Stimulated activated CD8-positive, alpha-beta memory T cell treated with anti-CD3 and anti-CD28 coated beads, Interleukin-4, amount 100 ng/mL, for 1 hour (primary cell): ENCODE data around the gene LEAP2.
A peak's percentile ranks its signal among the peaks of the same experiment; 100 is the strongest.
"Not testable (repeated sequence)": the region's sequence is repeated elsewhere in the genome, so short reads cannot be mapped to it uniquely, and the experiment has no call there.

Experiments
- DNase-seq, 2 donors: peaks; one replicate each; pipeline ENCODE4 v3.0.0-alpha.2; 2020; ENCODE audit warnings: low read depth in 2 of 2, low spot score in 1 of 2

Gene LEAP2

DNA sequence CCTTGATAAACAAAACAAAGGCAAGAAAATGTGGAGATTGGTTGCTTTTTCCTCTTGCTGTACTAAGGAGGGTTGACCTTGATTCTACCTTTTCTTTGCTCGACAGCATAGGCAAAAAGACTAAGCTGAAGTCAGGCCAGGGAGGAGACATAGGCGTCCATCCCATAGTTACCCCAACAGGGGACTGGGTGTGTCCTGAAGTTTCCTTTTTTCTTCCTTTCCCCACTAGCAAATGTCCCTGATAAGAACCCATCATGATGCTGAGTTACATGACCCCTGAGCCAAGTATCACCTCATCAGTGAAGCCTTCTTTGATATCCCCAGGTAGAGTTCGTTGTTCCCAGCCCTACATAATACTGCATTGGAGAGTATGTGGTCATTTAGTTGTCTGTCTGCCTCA, 33.2 kb upstream of the LEAP2 start:
- no peak for DNase-seq

GRCh38 chr5:132840896-132841295, 32.6 kb upstream of the LEAP2 start:
- DNase-seq, result no peak

GRCh38 chr5:132841305-132841704, 32.2 kb upstream of the LEAP2 start:
- no peak for DNase-seq

DNA sequence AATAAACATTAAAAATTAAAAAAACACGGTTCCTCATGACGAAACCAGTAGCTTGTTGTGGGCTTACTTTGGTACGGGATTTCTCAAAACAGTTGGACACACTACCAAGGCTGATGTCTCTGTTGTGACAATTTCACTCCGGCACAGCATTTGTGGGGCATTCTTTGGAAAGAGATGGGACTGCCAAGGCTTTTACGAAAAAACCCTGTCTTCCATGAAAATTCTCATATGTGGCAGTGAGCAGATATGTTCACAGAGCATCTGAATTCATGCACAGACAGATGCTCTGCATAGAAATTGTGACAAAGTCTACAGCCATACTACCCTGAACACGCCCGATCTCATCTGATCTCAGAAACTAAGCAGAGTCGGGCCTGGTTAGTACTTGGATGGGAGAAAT, 25.2 kb upstream of the LEAP2 start:
- no peak for DNase-seq

- no peak for DNase-seq
Measured at GRCh38 chr5:132849347-132849746, 24.1 kb upstream of the LEAP2 start.

GRCh38 chr5:132850066-132850465, 23.4 kb upstream of the LEAP2 start:
- no peak for DNase-seq

GRCh38 chr5:132853323-132853722, 20.1 kb upstream of the LEAP2 start:
- DNase-seq, result no peak

GRCh38 chr5:132853790-132854189, 19.7 kb upstream of the LEAP2 start:
- DNase-seq, result no peak

DNA sequence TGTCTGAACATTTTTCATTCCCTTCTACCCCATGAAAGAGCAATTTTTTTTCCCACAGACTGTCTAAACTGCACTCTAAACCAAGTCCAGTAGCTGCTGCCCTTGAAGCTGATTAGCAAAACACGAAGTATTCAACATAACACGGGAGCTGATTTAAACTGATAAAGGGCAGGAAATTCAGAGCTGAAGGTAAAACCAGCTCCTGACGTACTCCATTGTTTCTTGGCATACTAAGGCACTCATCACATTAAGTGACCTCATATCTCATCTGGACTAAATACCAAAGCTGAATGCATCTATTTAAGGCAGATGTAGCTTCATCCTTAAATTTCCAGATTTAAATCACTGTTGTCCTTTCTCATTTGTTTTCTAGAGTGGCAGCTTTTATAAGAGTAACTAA, 19.2 kb upstream of the LEAP2 start:
- no peak for DNase-seq

DNA sequence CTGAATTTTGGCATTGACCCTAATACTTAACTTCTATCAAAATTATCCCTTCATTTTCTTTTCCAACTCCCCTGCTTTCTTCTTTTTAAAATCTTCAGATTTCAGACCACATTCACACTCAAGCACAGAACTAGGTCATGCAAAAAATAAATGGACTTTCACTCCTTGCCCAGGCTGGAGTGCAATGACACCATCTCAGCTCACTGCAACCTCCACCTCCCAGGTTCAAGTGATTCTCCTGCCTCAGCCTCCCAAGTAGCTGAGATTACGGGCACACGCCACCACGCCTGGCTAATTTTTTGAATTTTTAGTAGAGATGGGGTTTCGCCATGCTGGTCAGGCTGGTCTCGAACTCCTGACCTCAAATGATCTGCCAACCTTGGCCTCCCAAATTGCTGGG, 18.5 kb upstream of the LEAP2 start:
- DNase-seq, result not testable (repeated sequence)

GRCh38 chr5:132856011-132856410, 17.5 kb upstream of the LEAP2 start:
- DNase-seq, result no peak

- DNase-seq, result no peak
Measured at GRCh38 chr5:132859889-132860437, 13.5 kb upstream of the LEAP2 start.

DNA sequence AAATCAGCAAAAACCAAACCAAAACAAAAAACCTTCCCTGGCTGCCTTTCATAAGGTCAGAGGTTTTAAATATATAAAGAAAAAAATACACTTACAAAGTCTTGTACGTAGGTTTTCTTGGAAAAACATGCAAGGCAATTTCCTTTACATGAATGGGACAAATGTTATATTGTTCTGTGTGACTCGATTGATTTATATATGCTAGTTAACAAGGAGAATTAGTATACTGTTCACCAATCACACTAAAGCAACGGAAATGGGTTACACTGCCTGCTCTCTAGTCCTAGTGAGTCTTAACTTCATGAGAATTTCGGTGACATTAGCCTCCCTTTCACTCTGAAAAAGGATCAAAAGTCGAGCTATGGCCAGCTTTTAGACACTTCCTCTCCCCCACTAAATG, 12.7 kb upstream of the LEAP2 start:
- no peak for DNase-seq

DNA sequence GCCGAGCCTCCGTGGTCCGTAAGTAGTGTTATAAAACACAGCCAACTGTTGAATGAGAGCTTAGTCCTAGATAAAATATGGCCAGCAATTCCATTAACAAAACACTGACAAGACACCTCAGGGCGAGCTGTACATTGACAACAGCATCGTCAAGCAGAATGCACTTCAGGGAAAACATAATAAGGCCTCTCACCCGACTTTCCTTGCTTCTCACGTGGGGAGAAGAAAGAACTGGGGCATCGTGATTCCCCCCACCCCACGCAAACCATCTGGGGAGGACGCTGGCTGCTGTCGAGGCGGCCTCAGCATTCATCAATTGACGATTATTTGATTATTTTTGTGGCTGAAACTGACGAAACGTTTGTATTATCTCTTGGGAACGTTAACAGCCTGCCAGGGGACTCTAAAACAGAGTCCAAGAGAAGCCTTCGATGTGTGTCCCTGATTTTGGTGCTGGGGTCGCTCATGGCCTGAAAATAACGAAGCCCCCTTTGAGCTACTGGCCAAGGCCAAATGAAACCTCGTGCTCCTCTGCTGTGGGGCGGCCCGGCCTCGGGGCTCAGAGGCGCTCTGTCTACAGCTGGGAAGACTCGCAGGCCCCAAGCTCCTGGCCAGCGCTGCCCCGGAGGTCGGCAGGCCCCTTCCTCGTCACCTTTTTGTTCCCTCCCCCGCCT, 7.7 kb upstream of the LEAP2 start:
- DNase-seq, result no peak

- DNase-seq, result peak; percentile 67 to 82
Measured at GRCh38 chr5:132866342-132867045, 7.0 kb upstream of the LEAP2 start, which contains the start of the genes GDF9 and UQCRQ. TSS of gene GDF9 (minus strand) at chr5:132866469. CDS start at chr5:132864533, 1,936 bp downstream. TSS of gene UQCRQ (plus strand) at chr5:132866642. CDS start at chr5:132866882, 240 bp downstream.

DNA sequence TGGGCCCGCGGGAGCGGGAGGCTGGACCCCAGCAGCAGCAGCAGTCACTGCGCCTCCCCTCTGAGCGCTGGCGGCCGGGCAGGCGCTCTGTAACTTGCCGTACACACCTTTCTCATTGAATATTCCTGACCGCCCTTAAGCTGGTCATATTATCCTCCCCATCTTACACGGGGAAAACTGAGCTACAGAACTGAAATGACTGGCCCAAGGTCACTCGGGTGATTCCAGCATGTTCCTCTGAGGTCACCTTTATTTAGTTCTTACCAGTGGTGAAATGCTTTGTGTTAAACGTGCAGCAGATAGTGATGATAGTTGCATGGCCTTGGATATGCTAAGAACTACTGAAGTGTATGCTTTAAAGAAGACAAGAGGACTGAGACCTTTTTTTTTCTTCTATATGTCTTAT, 6.4 kb upstream of the LEAP2 start:
- DNase-seq, result no peak

GRCh38 chr5:132868754-132869153, 4.7 kb upstream of the LEAP2 start:
- DNase-seq, result no peak

DNA sequence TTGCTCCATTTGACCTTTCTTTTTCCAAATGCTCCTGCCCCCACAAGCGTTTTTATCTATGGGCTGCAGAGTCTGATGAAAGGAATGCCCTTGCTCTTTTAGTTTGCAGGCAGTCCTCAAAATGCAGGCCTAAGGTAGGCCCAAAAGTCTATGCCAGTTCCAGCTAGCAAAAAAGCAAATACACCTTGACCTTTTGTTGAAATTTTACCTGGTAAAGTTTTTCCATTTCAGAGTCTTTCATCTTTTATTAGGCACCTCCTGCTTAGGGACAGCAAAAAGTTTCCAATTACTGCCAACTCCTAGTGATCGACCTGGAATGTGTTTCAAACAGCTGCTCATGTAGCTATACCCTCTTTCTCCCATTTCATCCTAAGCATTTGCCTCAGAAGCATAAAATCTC, 2.7 kb upstream of the LEAP2 start:
- DNase-seq, result no peak

GRCh38 chr5:132871459-132872284, 1.8 kb upstream of the LEAP2 start:
- no peak for DNase-seq

DNA sequence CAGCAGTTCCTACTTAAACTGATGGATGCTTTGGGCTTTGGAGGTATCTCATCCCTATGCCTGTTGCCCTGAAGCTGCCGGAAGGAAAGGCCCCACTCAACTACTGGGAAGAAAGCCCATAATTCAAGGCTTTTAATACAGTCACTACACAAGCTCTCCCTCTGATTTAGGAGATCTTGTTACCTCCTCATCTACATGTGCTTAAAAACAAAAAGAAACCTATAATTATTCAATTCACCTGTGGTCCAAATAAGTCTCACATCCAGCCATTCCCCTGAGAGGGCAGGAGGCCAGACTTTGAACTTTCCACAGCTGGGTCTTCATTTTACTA, 715 bp upstream of the LEAP2 start:
- DNase-seq, result no peak

GRCh38 chr5:132873930-132874271, 433 bp downstream of the LEAP2 start:
- no peak for DNase-seq
